A673 (cell line): ENCODE data around the gene HSP90AB1. TPM values are rescaled to one million over a fixed set of nuclear protein-coding genes. Genes with fewer than 3 reads are reported as not detected.

Experiments
- BruUV-seq: library from RNA; stranded (reverse); fragments of 400-500 nt; replicated peaks from 2 replicates; lab custom pipeline; 2021; lab: Mats Ljungman, UMichigan
- CTCF ChIA-PET: fragments of 300-600 bp; sonication (Branson Sonifier 250); formaldehyde crosslinking; loops from one replicate; lab custom pipeline; 2022; ENCODE audit warnings: antibody characterized with exemption; lab: Charles Lee
- POLR2A ChIA-PET: fragments of 300-600 bp; sonication (Branson Sonifier 250); formaldehyde crosslinking; loops from one replicate; lab custom pipeline; 2022; ENCODE audit warnings: antibody characterized with exemption; ENCODE audit not compliant: low non-redundant PET; lab: Charles Lee
- DNase-seq: peaks from one replicate; pipeline ENCODE4 v3.0.0-alpha.2; 2015; ENCODE audit warnings: low spot score
- H3K27ac ChIP-seq: fragments of 200-600 bp; sonication (generic); 2 replicates; pipeline ENCODE4 v1.5.1; 2016; ENCODE audit warnings: mixed run types, low read depth, mild to moderate bottlenecking, mixed read lengths, antibody characterized with exemption, low read length; ENCODE audit not compliant: poor library complexity, severe bottlenecking
- H3K27me3 ChIP-seq: fragments of 200-600 bp; sonication (generic); replicated peaks from 2 replicates; pipeline ENCODE4 v1.6.1; 2017; ENCODE audit warnings: mixed run types, low read depth, mild to moderate bottlenecking, mixed read lengths, antibody characterized with exemption, low read length; ENCODE audit not compliant: insufficient read depth, poor library complexity
- H3K36me3 ChIP-seq: fragments of 200-600 bp; sonication (generic); 2 replicates; pipeline ENCODE4 v1.6.1; 2016; ENCODE audit warnings: mixed run types, mild to moderate bottlenecking, mixed read lengths, antibody characterized with exemption, low read length; ENCODE audit not compliant: insufficient read depth, poor library complexity, severe bottlenecking
- H3K4me1 ChIP-seq: fragments of 200-600 bp; sonication (generic); 2 replicates; pipeline ENCODE4 v1.6.1; 2017; ENCODE audit warnings: mixed run types, mild to moderate bottlenecking, mixed read lengths, antibody characterized with exemption, low read length; ENCODE audit not compliant: insufficient read depth, poor library complexity, severe bottlenecking
- H3K4me3 ChIP-seq: fragments of 200-600 bp; sonication (generic); 2 replicates; pipeline ENCODE4 v1.5.1; 2016; ENCODE audit warnings: low read depth, mixed run types, mild to moderate bottlenecking, mixed read lengths, low read length; ENCODE audit not compliant: poor library complexity, severe bottlenecking
- H3K9me3 ChIP-seq: fragments of 200-600 bp; sonication (generic); 2 replicates; pipeline ENCODE4 v1.6.1; 2016; ENCODE audit warnings: mixed run types, low read depth, mild to moderate bottlenecking, mixed read lengths, antibody characterized with exemption, low read length; ENCODE audit not compliant: poor library complexity, severe bottlenecking
- EZH2 ChIP-seq: fragments of 200-600 bp; sonication (generic); IDR thresholded peaks from 2 replicates; pipeline ENCODE4 v1.6.1; 2017; ENCODE audit warnings: borderline replicate concordance, low read depth, mild to moderate bottlenecking, mixed read lengths, antibody characterized with exemption, low read length; ENCODE audit not compliant: poor library complexity, severe bottlenecking
- intact Hi-C: fragments of 100-400 bp; cut with micrococcal nuclease; formaldehyde crosslinking; loops from one replicate; pipeline ENCODE4 v1.10.0; 2022; ENCODE audit not compliant: unreplicated experiment
- total RNA-seq: library from RNA; stranded (reverse); gene quantifications from 2 replicates; pipeline ENCODE4 v1.2.3, GENCODE V29; 2021
- TF ChIP-seq, protein P1 (sequence below): fragments of 300-800, 200-600 bp; sonication (generic); conservative IDR thresholded peaks from 2 replicates; pipeline ENCODE4 v1.5.1; 2017; ENCODE audit warnings: low read depth, mild to moderate bottlenecking, antibody characterized with exemption, low read length, moderate library complexity, mixed read lengths

HSP90AB1 gene
- total RNA-seq, 1 experiment from 2014 or later = 1,581 TPM

- no peak for DNase-seq
- Histone ChIP-seq H3K4me1 (peaks cover 10% of the 10 kb centered on the region), H3K27ac (peak overlapping the region; percentile 3), H3K36me3 (peaks cover 38% of the 10 kb centered on the region), H3K4me3 (no peak overlapping the region), H3K27me3 (no peaks in the 10 kb centered on the region), H3K9me3 (no peaks in the 10 kb centered on the region)
- TF ChIP-seq EZH2 = no peak
- TF ChIP-seq, protein P1, sequence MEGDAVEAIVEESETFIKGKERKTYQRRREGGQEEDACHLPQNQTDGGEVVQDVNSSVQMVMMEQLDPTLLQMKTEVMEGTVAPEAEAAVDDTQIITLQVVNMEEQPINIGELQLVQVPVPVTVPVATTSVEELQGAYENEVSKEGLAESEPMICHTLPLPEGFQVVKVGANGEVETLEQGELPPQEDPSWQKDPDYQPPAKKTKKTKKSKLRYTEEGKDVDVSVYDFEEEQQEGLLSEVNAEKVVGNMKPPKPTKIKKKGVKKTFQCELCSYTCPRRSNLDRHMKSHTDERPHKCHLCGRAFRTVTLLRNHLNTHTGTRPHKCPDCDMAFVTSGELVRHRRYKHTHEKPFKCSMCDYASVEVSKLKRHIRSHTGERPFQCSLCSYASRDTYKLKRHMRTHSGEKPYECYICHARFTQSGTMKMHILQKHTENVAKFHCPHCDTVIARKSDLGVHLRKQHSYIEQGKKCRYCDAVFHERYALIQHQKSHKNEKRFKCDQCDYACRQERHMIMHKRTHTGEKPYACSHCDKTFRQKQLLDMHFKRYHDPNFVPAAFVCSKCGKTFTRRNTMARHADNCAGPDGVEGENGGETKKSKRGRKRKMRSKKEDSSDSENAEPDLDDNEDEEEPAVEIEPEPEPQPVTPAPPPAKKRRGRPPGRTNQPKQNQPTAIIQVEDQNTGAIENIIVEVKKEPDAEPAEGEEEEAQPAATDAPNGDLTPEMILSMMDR = no peak
- ChIA-PET CTCF (interaction anchor here (0.9 kb wide), 1 partner anchor 12 kb away, joined by 3 read pairs; no protein-coding TSS in a partner anchor), POLR2A (no interaction called here)
- no TSS peak for BruUV-seq
- intact Hi-C loops = loop anchor here (2.0 kb wide), 1 partner anchor 137 kb away; no protein-coding TSS in a partner anchor
Measured at GRCh38 chr6:44233567-44234100, 13.3 kb upstream of the HSP90AB1 start.

- POLR2A ChIA-PET = no interaction called here
- BruUV-seq = no TSS peak
- peak; percentile 61 for DNase-seq
- Histone ChIP-seq H3K36me3 (peaks cover 32% of the 10 kb centered on the region), H3K27ac (peak overlapping the region; percentile 47), H3K9me3 (no peaks in the 10 kb centered on the region), H3K27me3 (no peaks in the 10 kb centered on the region), H3K4me3 (no peak overlapping the region), H3K4me1 (peaks cover 10% of the 10 kb centered on the region)
- TF ChIP-seq, protein P1 = peak; percentile 65
- no peak for TF ChIP-seq EZH2
- intact Hi-C loops = loop anchor here (2.0 kb wide), 1 partner anchor 138 kb away; no protein-coding TSS in a partner anchor
- CTCF ChIA-PET = interaction anchor here (0.9 kb wide), 1 partner anchor 13 kb away, joined by 3 read pairs; no protein-coding TSS in a partner anchor
Measured at GRCh38 chr6:44234101-44235025, 12.5 kb upstream of the HSP90AB1 start.

DNA sequence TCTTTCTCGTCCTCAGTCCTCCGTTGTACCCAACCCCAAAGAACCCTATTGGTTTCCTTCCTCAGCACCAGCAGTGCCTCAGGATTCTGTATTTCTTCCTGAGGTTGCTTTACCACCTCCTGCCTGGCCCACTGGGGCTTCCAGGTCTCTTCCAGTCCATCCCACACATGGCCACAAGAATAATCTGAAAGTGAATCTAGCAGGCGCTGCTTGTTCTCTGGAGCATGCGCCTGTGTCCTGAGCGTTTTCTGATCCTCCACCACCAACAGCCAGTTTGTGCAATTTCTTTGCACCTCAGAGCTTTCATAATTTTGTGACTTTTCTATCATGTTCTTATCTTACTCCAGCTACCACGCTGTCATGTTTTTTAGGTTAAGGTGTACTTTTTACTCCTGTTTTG is 11.6 kb upstream of the HSP90AB1 start:
- intact Hi-C loops = loop anchor here (2.0 kb wide), 1 partner anchor 138 kb away; no protein-coding TSS in a partner anchor
- peak overlapping the region; percentile 47 for H3K27ac ChIP-seq
- BruUV-seq = no TSS peak

More for the DNA sequence above, 11.6 kb upstream of the HSP90AB1 start:
- CTCF ChIA-PET = no interaction called here
- no peak overlapping the region for H3K4me3 ChIP-seq
- no peaks in the 10 kb centered on the region for H3K27me3 ChIP-seq
- no peak for TF ChIP-seq EZH2
- TF ChIP-seq, protein P1 = no peak
- peaks cover 10% of the 10 kb centered on the region for H3K4me1 ChIP-seq
- POLR2A ChIA-PET = no interaction called here
- peaks cover 23% of the 10 kb centered on the region for H3K36me3 ChIP-seq
- no peaks in the 10 kb centered on the region for H3K9me3 ChIP-seq
- DNase-seq = no peak
